Glutamatergic neuron (in vitro differentiated cells): ENCODE results near the gene CASP2. TPM values are rescaled to one million over a fixed set of nuclear protein-coding genes. Genes with fewer than 3 reads are reported as not detected.

Experiments
- DNase-seq: peaks from one replicate; pipeline ENCODE4 v3.0.0; 2022
- H3K27ac Mint-ChIP-seq: one replicate; pipeline ENCODE4 v1.8.0; 2020; ENCODE audit warnings: mild to moderate bottlenecking, mixed read lengths, inconsistent platforms; ENCODE audit not compliant: unreplicated experiment
- H3K27me3 Mint-ChIP-seq: one replicate; pipeline ENCODE4 v1.8.0; 2020; ENCODE audit warnings: mild to moderate bottlenecking, moderate library complexity, mixed read lengths, inconsistent platforms; ENCODE audit not compliant: unreplicated experiment
- H3K36me3 Mint-ChIP-seq: one replicate; pipeline ENCODE4 v1.8.0; 2020; ENCODE audit warnings: mild to moderate bottlenecking, mixed read lengths, inconsistent platforms; ENCODE audit not compliant: unreplicated experiment
- H3K4me1 Mint-ChIP-seq: one replicate; pipeline ENCODE4 v1.8.0; 2020; ENCODE audit warnings: mild to moderate bottlenecking, low read depth, mixed read lengths, inconsistent platforms; ENCODE audit not compliant: unreplicated experiment
- H3K4me3 Mint-ChIP-seq: one replicate; pipeline ENCODE4 v1.8.0; 2020; ENCODE audit warnings: mild to moderate bottlenecking, mixed read lengths, inconsistent platforms; ENCODE audit not compliant: unreplicated experiment
- H3K9me3 Mint-ChIP-seq: one replicate; pipeline ENCODE4 v1.8.0; 2020; ENCODE audit warnings: mild to moderate bottlenecking, moderate library complexity, mixed read lengths, inconsistent platforms; ENCODE audit not compliant: unreplicated experiment
- total RNA-seq: library from RNA; stranded (reverse); fragmentation: NEBNext Ultra II Directional; extraction: Animal tissue kit (Norgen Biotek cat#: 25700); gene quantifications from one replicate; pipeline ENCODE4 v1.2.1, GENCODE V29; 2021; ENCODE audit not compliant: unreplicated experiment
- TF ChIP-seq, protein P1 (sequence below): fragments of 200-600 bp; sonication (generic); IDR thresholded peaks from one replicate; pipeline ENCODE4 v1.5.0; 2021; ENCODE audit not compliant: partially characterized antibody, unreplicated experiment

CASP2 gene
- total RNA-seq, 1 donor from 2014 or later: 59.2 TPM

DNA sequence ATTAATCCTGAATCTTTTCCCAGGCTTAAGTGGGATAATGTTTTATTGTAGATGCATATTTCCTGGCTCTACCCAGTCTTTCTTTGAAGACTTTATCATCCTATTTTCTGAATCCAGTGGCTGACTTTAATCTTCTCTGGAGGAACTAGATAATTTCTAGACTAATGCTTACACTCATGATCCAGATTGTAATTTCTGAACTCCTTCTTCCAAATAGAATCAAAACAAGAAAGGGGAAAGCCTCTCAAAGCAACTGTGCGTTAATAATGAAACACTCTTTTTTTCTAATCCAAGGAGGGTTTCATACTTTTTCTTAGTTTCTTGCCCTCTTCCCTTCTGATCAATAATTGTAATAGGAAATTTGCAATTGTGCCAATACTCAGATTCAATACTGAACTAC lies 16.9 kb upstream of the CASP2 start:
- TF ChIP-seq, protein P1, sequence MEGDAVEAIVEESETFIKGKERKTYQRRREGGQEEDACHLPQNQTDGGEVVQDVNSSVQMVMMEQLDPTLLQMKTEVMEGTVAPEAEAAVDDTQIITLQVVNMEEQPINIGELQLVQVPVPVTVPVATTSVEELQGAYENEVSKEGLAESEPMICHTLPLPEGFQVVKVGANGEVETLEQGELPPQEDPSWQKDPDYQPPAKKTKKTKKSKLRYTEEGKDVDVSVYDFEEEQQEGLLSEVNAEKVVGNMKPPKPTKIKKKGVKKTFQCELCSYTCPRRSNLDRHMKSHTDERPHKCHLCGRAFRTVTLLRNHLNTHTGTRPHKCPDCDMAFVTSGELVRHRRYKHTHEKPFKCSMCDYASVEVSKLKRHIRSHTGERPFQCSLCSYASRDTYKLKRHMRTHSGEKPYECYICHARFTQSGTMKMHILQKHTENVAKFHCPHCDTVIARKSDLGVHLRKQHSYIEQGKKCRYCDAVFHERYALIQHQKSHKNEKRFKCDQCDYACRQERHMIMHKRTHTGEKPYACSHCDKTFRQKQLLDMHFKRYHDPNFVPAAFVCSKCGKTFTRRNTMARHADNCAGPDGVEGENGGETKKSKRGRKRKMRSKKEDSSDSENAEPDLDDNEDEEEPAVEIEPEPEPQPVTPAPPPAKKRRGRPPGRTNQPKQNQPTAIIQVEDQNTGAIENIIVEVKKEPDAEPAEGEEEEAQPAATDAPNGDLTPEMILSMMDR: no peak
- H3K36me3 Mint-ChIP-seq: no peaks in the 10 kb centered on the region
- no peaks in the 10 kb centered on the region for H3K4me1 Mint-ChIP-seq
- DNase-seq: no peak
- peaks cover 2% of the 10 kb centered on the region for H3K27me3 Mint-ChIP-seq
- H3K4me3 Mint-ChIP-seq: no peak overlapping the region
- H3K9me3 Mint-ChIP-seq: no peaks in the 10 kb centered on the region
- H3K27ac Mint-ChIP-seq: no peak overlapping the region

DNA sequence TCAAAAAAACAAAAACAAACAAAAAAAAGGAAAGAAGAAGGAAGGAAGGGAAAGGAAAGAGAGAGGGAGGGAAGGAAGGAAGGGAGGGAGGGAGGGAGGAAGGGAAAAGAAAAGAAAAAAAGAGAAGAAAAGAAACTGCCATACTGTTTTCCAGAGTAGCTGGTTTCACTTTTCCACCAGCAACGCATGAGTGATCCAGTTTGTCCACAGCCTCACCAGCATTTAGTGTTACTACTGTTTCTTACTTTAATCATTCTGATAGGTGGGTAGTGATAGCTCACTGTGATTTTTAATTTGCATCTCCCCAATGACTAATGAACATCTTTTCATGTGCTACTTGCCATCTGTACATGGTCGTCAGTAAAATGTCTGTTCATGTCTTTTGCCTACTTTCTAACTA lies 15.3 kb upstream of the CASP2 start:
- Mint-ChIP-seq H3K4me3 (no peak overlapping the region), H3K27ac (no peak overlapping the region), H3K36me3 (no peaks in the 10 kb centered on the region), H3K4me1 (no peaks in the 10 kb centered on the region), H3K9me3 (no peaks in the 10 kb centered on the region), H3K27me3 (peaks cover 2% of the 10 kb centered on the region)
- TF ChIP-seq, protein P1: no peak
- DNase-seq: no peak

DNA sequence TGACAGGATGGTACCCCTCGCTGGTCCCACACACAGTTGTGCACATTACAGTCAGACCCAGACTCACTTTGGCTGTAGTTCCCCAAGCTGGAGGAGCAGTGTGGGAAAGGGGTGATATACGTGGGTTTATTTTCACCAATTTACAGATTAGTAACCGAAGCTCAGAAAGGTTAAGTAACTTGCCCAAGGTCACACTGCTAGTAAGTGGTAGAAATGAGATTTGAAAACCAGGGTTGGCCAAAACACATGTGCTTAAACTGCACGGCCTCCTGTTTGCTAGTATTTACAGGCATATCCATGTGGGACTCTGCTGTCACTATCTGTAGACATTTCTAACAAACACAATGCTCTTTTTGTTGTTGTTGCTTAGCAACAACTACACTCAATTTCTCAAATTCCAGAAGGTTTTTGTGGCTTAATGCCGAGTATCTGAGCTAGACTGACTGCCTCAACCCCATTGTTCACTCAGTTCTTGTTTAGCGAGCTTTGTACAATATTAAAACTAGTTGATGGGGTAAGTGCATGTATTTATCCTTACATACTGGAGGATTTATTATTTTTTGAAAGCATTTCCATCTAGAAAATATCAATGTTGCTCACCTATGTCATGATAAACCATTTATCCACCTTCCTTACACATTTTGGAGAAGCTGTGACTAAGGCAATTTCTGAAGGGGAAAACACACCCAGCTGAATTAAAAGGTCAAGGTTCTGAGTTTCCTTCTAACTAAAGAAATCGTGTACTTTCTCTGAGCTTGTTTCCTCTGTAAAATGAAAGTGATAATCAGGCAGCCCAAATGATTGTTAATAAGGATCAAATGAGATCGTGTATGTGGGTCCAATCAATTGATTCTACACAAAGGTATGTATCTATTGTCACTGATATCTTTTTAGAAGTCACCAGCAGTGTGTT lies 8.7 kb upstream of the CASP2 start:
- no peak for DNase-seq
- Mint-ChIP-seq H3K27me3 (peaks cover 4% of the 10 kb centered on the region), H3K27ac (no peak overlapping the region), H3K36me3 (no peaks in the 10 kb centered on the region), H3K4me1 (peaks cover 8% of the 10 kb centered on the region), H3K9me3 (no peaks in the 10 kb centered on the region), H3K4me3 (no peak overlapping the region)
- TF ChIP-seq, protein P1: no peak

DNA sequence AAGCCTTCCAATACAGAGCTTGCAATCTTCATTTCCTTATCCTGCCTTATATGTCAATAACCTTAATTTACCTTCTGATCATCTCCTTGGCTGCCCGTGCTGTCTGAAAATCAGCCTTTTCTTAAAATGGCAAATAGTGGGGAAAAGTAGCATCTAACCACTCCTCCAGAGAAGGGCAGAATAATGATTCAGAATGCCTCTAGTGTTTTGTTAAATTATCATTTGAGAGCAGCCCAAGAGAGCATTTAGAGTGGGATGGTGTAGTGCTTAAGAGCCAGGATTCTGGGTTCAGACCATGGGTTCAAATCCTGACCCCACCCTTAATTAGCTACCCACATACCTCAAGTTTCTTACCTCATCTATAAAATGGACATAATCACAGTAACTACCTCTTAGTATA lies 8.0 kb upstream of the CASP2 start:
- H3K4me1 Mint-ChIP-seq: peaks cover 8% of the 10 kb centered on the region
- H3K27me3 Mint-ChIP-seq: peaks cover 7% of the 10 kb centered on the region
- H3K4me3 Mint-ChIP-seq: no peak overlapping the region
- no peak overlapping the region for H3K27ac Mint-ChIP-seq
- no peaks in the 10 kb centered on the region for H3K9me3 Mint-ChIP-seq
- TF ChIP-seq, protein P1: no peak
- no peak for DNase-seq
- H3K36me3 Mint-ChIP-seq: no peaks in the 10 kb centered on the region

DNA sequence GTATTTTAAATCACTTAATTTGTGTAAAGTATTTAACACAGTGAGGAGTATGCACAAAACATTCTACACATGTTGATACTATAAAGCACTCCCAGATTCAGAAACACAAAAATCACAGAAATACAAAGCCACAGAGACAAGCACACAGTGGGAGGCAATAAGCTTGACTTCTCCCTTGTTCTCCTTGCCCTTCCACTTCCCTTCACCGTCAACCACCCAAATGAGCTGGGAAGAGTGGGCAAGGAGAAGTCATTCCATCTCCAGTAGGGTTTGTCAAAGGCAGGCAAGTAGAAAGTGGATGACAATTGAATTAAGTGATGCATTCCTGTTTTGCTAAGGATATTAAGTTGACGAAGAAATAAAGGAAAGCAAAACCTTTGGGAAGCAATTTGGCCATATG lies 7.6 kb upstream of the CASP2 start:
- DNase-seq: no peak
- TF ChIP-seq, protein P1: no peak
- Mint-ChIP-seq H3K36me3 (no peaks in the 10 kb centered on the region), H3K4me1 (peaks cover 8% of the 10 kb centered on the region), H3K27me3 (peaks cover 7% of the 10 kb centered on the region), H3K9me3 (no peaks in the 10 kb centered on the region), H3K27ac (no peak overlapping the region), H3K4me3 (no peak overlapping the region)
